Glutamatergic neuron (in vitro differentiated cells): ENCODE measurements around the gene FBLN2. TPM values are rescaled to one million over a fixed set of nuclear protein-coding genes. Genes with fewer than 3 reads are reported as not detected.

ENCODE experiments used
- DNase-seq: peaks from one replicate; pipeline ENCODE4 v3.0.0; 2022
- H3K27ac Mint-ChIP-seq: one replicate; pipeline ENCODE4 v1.8.0; 2020; ENCODE audit warnings: mild to moderate bottlenecking, mixed read lengths, inconsistent platforms; ENCODE audit not compliant: unreplicated experiment
- H3K27me3 Mint-ChIP-seq: one replicate; pipeline ENCODE4 v1.8.0; 2020; ENCODE audit warnings: mild to moderate bottlenecking, moderate library complexity, mixed read lengths, inconsistent platforms; ENCODE audit not compliant: unreplicated experiment
- H3K36me3 Mint-ChIP-seq: one replicate; pipeline ENCODE4 v1.8.0; 2020; ENCODE audit warnings: mild to moderate bottlenecking, mixed read lengths, inconsistent platforms; ENCODE audit not compliant: unreplicated experiment
- H3K4me1 Mint-ChIP-seq: one replicate; pipeline ENCODE4 v1.8.0; 2020; ENCODE audit warnings: mild to moderate bottlenecking, low read depth, mixed read lengths, inconsistent platforms; ENCODE audit not compliant: unreplicated experiment
- H3K4me3 Mint-ChIP-seq: one replicate; pipeline ENCODE4 v1.8.0; 2020; ENCODE audit warnings: mild to moderate bottlenecking, mixed read lengths, inconsistent platforms; ENCODE audit not compliant: unreplicated experiment
- H3K9me3 Mint-ChIP-seq: one replicate; pipeline ENCODE4 v1.8.0; 2020; ENCODE audit warnings: mild to moderate bottlenecking, moderate library complexity, mixed read lengths, inconsistent platforms; ENCODE audit not compliant: unreplicated experiment
- CTCF ChIP-seq: fragments of 200-600 bp; sonication (generic); IDR thresholded peaks from one replicate; pipeline ENCODE4 v1.5.0; 2021; ENCODE audit not compliant: partially characterized antibody, unreplicated experiment
- total RNA-seq: library from RNA; stranded (reverse); fragmentation: NEBNext Ultra II Directional; extraction: Animal tissue kit (Norgen Biotek cat#: 25700); gene quantifications from one replicate; pipeline ENCODE4 v1.2.1, GENCODE V29; 2021; ENCODE audit not compliant: unreplicated experiment

The FBLN2 gene
- total RNA-seq, 1 donor from 2014 or later = 2.1 TPM

DNA sequence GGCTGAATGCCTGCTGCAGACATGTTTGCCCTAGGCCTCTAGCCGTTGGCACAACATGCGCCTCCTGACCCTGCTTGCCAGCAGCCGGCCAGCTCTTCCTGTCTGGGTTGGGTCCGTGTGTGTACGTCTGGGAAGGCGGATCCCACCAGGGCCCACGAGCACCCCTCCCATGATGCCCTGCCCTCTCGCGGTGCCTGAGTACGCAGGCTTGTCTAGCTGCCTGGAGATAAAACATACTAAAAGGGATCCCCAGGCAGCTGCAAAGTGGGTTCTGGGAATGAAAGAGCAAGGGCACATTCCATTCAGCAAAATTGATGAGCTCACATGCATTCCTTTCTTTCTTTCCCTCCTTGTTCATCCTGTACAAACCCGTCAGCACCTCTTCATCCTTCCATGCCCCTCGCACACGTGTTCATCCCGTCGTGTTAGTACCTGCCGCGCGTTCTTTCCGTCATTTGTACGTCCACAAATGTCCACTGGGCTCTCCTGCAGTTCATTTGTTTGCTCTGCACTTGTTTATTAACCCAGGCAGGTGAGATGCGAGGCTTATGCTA lies 74.3 kb downstream of the FBLN2 start:
- H3K27ac Mint-ChIP-seq = no peak overlapping the region
- peaks cover 6% of the 10 kb centered on the region for H3K9me3 Mint-ChIP-seq
- TF ChIP-seq CTCF = no peak
- H3K27me3 Mint-ChIP-seq = no peaks in the 10 kb centered on the region
- no peak for DNase-seq
- H3K4me1 Mint-ChIP-seq = no peaks in the 10 kb centered on the region
- H3K36me3 Mint-ChIP-seq = peaks cover 5% of the 10 kb centered on the region
- no peak overlapping the region for H3K4me3 Mint-ChIP-seq

- Mint-ChIP-seq H3K4me1 (no peaks in the 10 kb centered on the region), H3K4me3 (no peak overlapping the region), H3K27me3 (no peaks in the 10 kb centered on the region), H3K27ac (no peak overlapping the region), H3K36me3 (peaks cover 5% of the 10 kb centered on the region), H3K9me3 (peaks cover 6% of the 10 kb centered on the region)
- no peak for DNase-seq
- no peak for TF ChIP-seq CTCF
Observed at GRCh38 chr3:13624021-13624420, 75.1 kb downstream of the FBLN2 start.

- Mint-ChIP-seq H3K36me3 (peaks cover 5% of the 10 kb centered on the region), H3K9me3 (peaks cover 6% of the 10 kb centered on the region), H3K27ac (no peak overlapping the region), H3K4me1 (no peaks in the 10 kb centered on the region), H3K27me3 (peaks cover 4% of the 10 kb centered on the region), H3K4me3 (no peak overlapping the region)
- no peak for DNase-seq
- no peak for TF ChIP-seq CTCF
Observed at GRCh38 chr3:13624671-13625125, 75.8 kb downstream of the FBLN2 start.

DNA sequence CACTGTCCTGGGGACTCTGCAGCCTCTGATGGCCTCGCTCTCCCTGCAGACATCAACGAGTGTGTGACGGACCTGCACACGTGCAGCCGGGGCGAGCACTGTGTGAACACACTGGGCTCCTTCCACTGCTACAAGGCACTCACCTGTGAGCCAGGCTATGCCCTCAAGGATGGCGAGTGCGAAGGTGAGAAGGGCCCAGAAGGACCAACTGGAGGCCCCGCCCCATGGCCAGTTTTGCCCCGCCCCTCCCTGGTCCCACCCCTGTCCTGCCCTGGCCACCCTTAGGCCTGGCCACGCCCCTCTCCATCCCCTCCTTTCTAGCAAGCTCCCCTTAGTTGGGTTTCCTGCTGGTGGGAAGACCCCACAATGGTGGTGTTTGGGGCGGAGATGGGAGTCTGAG lies 77.5 kb downstream of the FBLN2 start:
- no peak for TF ChIP-seq CTCF
- no peak overlapping the region for H3K27ac Mint-ChIP-seq
- DNase-seq = no peak
- H3K4me3 Mint-ChIP-seq = no peak overlapping the region
- H3K36me3 Mint-ChIP-seq = peaks cover 5% of the 10 kb centered on the region
- peaks cover 8% of the 10 kb centered on the region for H3K9me3 Mint-ChIP-seq
- H3K4me1 Mint-ChIP-seq = no peaks in the 10 kb centered on the region
- peaks cover 6% of the 10 kb centered on the region for H3K27me3 Mint-ChIP-seq

- DNase-seq = no peak
- Mint-ChIP-seq H3K27ac (no peak overlapping the region), H3K27me3 (peaks cover 6% of the 10 kb centered on the region), H3K9me3 (peaks cover 8% of the 10 kb centered on the region), H3K36me3 (peaks cover 5% of the 10 kb centered on the region), H3K4me3 (no peak overlapping the region), H3K4me1 (no peaks in the 10 kb centered on the region)
- no peak for TF ChIP-seq CTCF
Observed at GRCh38 chr3:13626915-13627460, 78.1 kb downstream of the FBLN2 start.
